ENCODE measurements around the gene AR. TPM values are rescaled to one million over a fixed set of nuclear protein-coding genes. Genes with fewer than 3 reads are reported as not detected.

AR gene
- total and polyA plus RNA-seq, 2 donors (not counting 3 experiments of a cell fraction or from before 2014, with no cell fraction given): 9.3 to 16.0 TPM

DNA sequence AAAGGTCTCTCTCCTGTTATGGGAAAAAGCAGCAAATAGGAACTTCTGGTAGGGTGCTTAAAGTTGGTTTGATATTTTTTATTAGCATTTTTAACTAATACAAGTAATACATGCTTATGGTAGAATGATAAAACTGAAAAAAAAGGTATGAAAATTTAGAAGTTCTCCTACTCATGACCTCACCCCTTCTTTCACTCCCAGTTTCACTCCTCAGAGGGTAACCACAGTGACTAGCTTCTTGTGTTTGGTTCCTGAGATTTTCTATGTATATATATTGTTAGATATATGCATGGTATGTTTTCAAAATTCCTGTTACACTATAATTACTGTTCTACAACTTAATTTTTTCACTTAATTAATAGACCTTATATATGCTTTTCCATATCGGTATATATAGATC lies 66.5 kb downstream of the AR start:
- Histone ChIP-seq H3K9me3 (replicated peaks; ENCODE audit: control insufficient read depth, insufficient read depth, low read length) (no peaks in the 10 kb centered on the region), H3K27me3 (ENCODE audit: control insufficient read depth in 2 of 2, insufficient read depth in 2 of 2, low read length in 2 of 2) (no peaks in the 10 kb centered on the region), H3K27ac (ENCODE audit: insufficient read depth, low read depth, low read length) (no peak overlapping the region), H3K4me1 (ENCODE audit: control insufficient read depth, extremely low read depth, insufficient read depth, low read length) (peaks cover 41% of the 10 kb centered on the region), H3K9ac (replicated peaks; ENCODE audit: extremely low read depth, insufficient read depth, low read length) (no peak overlapping the region), H3K36me3 (ENCODE audit: control insufficient read depth in 2 of 2, extremely low read depth in 1 of 2, insufficient read depth in 2 of 2, low read length in 2 of 2) (no peaks in the 10 kb centered on the region), H3K4me3 (replicated peaks in 1 of 3; ENCODE audit: insufficient read depth in 1 of 3, low read depth in 1 of 3, low read length in 3 of 3) (no peak overlapping the region), H4K20me1 (replicated peaks; ENCODE audit: control insufficient read depth, extremely low read depth, insufficient read depth, low read length) (no peaks in the 10 kb centered on the region), H3K79me2 (ENCODE audit: control insufficient read depth, insufficient read depth, low read length) (no peaks in the 10 kb centered on the region), H2AFZ (ENCODE audit: low read depth, low read length) (no peak overlapping the region), H3K4me2 (ENCODE audit: insufficient read depth, low read length) (no peak overlapping the region), H3K9me1 (replicated peaks; ENCODE audit: control insufficient read depth, extremely low read depth, insufficient read depth, low read length) (no peaks in the 10 kb centered on the region)
- ChIA-PET CTCF (no interaction called here), POLR2A (no interaction called here)
- no peak for TF ChIP-seq MYC (IDR thresholded peaks at IDR 0.05; ENCODE audit: low read depth, low read length)
- TF ChIP-seq POLR2AphosphoS5 (IDR thresholded peaks at IDR 0.05; ENCODE audit: insufficient read depth, low read depth, low read length): no peak
- TF ChIP-seq JUN (IDR thresholded peaks at IDR 0.05; ENCODE audit: borderline replicate concordance, insufficient read depth, insufficient read length, low read depth): no peak
- TF ChIP-seq FOS (IDR thresholded peaks at IDR 0.05; ENCODE audit: borderline replicate concordance, insufficient read depth, low read length): no peak
- TF ChIP-seq, protein P1, sequence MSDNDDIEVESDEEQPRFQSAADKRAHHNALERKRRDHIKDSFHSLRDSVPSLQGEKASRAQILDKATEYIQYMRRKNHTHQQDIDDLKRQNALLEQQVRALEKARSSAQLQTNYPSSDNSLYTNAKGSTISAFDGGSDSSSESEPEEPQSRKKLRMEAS (IDR thresholded peaks at IDR 0.05; ENCODE audit: insufficient read depth, insufficient read length): no peak
- no peak for TF ChIP-seq GATA2 (IDR thresholded peaks at IDR 0.05; ENCODE audit: insufficient read depth, insufficient read length, low read depth, low read length)
- no peak for TF ChIP-seq EZH2 (IDR thresholded peaks at IDR 0.05; ENCODE audit: borderline replicate concordance, low read depth, low read length, severe bottlenecking)
- TF ChIP-seq, protein P2, sequence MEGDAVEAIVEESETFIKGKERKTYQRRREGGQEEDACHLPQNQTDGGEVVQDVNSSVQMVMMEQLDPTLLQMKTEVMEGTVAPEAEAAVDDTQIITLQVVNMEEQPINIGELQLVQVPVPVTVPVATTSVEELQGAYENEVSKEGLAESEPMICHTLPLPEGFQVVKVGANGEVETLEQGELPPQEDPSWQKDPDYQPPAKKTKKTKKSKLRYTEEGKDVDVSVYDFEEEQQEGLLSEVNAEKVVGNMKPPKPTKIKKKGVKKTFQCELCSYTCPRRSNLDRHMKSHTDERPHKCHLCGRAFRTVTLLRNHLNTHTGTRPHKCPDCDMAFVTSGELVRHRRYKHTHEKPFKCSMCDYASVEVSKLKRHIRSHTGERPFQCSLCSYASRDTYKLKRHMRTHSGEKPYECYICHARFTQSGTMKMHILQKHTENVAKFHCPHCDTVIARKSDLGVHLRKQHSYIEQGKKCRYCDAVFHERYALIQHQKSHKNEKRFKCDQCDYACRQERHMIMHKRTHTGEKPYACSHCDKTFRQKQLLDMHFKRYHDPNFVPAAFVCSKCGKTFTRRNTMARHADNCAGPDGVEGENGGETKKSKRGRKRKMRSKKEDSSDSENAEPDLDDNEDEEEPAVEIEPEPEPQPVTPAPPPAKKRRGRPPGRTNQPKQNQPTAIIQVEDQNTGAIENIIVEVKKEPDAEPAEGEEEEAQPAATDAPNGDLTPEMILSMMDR (IDR thresholded peaks at IDR 0.05; ENCODE audit: extremely low read depth in 1 of 2, insufficient read depth in 1 of 2, low read depth in 1 of 2, low read length in 2 of 2): no peak
- TF ChIP-seq POLR2A (IDR thresholded peaks at IDR 0.05; ENCODE audit: low read depth, low read length): no peak
- intact Hi-C loops (cut with micrococcal nuclease): loop anchor here (5.0 kb wide), 1 partner anchor 552 kb away; no protein-coding TSS in a partner anchor
- DNase-seq (ENCODE audit: low read depth, low spot score) (no peak), FAIRE-seq (no peak)
- BruUV-seq (replicated peaks): no TSS peak
- dilution Hi-C loops (cut with MboI; ENCODE audit: extremely low pct_ligation_motif_present, low sequenced_read_pairs): no loop called here
